ENCODE data around the gene HEATR3. TPM values are rescaled to one million over a fixed set of nuclear protein-coding genes. Genes with fewer than 3 reads are reported as not detected.

Gene HEATR3
- total RNA-seq, 1 donor from 2014 or later = 23.9 TPM

DNA sequence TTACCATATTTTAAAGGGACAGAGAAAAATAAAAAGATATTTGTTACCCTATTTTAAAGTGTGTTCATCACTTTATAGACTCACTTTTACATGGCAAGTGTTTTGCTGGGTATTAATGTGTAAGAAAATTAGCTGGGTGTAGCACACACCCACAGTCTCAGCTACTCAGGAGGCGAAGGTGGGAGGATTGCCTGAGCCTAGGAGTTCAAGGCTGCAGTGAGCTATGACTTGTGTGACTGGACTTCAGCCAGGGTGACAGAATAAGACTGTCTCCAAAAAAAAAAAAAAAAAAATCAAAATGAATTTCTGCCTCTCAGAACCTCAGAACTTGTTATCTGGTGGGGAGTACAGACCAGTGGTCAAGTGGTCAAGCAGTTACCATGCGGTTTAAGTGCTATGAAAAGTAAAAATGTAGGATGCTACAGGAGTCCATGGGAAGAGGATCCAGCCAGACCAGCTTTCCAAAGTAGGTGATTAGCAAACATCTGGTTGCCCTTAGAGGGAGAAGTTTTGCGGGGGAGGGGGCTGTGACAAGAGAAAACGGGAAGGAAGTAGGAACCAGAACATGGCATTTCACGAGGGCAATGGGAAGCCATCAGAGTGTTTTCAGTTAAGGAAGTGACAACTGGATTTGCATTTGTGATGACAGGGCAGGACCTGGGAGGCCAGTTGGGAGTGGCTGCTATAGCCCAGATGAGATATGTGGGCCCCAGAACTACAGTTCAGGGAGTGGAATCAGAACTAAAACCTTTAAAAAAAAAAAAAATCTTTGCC, 26.8 kb upstream of the HEATR3 start:
- H3K9ac ChIP-seq = no peak overlapping the region
- H3K4me1 ChIP-seq = no peaks in the 10 kb centered on the region
- Mint-ChIP-seq H3K36me3 (peaks cover 4% of the 10 kb centered on the region), H3K27me3 (ENCODE audit: insufficient read depth, low read depth) (peaks cover 3% of the 10 kb centered on the region), H3K9me3 (no peaks in the 10 kb centered on the region), H3K4me3 (no peak overlapping the region), H3K4me1 (peaks cover 3% of the 10 kb centered on the region), H3K27ac (no peak overlapping the region)
- no peak overlapping the region for H3K4me2 ChIP-seq
- H3K4me3 ChIP-seq = no peak overlapping the region
- peaks cover 4% of the 10 kb centered on the region for H3K36me3 ChIP-seq
- no peaks in the 10 kb centered on the region for H4K20me1 ChIP-seq (ENCODE audit: low read depth)
- no peak for TF ChIP-seq EZH2 (IDR thresholded peaks at IDR 0.05)
- no peak for TF ChIP-seq EZH2phosphoT487 (IDR thresholded peaks at IDR 0.05)
- TF ChIP-seq, protein P1, sequence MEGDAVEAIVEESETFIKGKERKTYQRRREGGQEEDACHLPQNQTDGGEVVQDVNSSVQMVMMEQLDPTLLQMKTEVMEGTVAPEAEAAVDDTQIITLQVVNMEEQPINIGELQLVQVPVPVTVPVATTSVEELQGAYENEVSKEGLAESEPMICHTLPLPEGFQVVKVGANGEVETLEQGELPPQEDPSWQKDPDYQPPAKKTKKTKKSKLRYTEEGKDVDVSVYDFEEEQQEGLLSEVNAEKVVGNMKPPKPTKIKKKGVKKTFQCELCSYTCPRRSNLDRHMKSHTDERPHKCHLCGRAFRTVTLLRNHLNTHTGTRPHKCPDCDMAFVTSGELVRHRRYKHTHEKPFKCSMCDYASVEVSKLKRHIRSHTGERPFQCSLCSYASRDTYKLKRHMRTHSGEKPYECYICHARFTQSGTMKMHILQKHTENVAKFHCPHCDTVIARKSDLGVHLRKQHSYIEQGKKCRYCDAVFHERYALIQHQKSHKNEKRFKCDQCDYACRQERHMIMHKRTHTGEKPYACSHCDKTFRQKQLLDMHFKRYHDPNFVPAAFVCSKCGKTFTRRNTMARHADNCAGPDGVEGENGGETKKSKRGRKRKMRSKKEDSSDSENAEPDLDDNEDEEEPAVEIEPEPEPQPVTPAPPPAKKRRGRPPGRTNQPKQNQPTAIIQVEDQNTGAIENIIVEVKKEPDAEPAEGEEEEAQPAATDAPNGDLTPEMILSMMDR (IDR thresholded peaks at IDR 0.05) = no peak
- no peaks in the 10 kb centered on the region for H3K27me3 ChIP-seq
- peaks cover 10% of the 10 kb centered on the region for H3F3A ChIP-seq (ENCODE audit: low read depth)
- no peak overlapping the region for H3K27ac ChIP-seq
- H2AFZ ChIP-seq (replicated peaks) = no peak overlapping the region
- H3K79me2 ChIP-seq (ENCODE audit: low read depth) = no peaks in the 10 kb centered on the region
- no peaks in the 10 kb centered on the region for H3K9me3 ChIP-seq (ENCODE audit: low read depth)
- no peak for DNase-seq (ENCODE audit: low spot score)

DNA sequence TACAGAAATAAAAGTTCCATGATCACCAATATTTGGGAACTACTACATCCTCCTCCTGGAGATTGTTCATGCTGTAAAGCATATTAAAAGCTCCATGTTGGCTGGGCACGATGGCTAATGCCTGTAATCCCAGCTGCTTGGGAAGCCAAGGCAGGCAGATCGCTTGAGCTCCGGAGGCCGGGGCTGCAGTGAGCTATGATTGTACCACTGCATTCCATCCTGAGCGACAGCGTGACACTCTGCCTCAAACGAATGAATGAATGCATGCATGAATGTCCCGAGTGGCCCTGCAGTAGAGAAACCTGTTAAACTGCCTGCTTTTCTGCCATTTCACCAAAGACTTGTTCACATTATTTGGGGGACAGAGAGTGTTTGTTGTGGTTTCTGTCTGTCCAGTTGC, 25.8 kb upstream of the HEATR3 start:
- Histone ChIP-seq H3K27ac (no peak overlapping the region), H4K20me1 (ENCODE audit: low read depth) (no peaks in the 10 kb centered on the region), H3K4me2 (no peak overlapping the region), H3K27me3 (no peaks in the 10 kb centered on the region), H3K9ac (no peak overlapping the region), H3K79me2 (ENCODE audit: low read depth) (no peaks in the 10 kb centered on the region), H3K9me3 (ENCODE audit: low read depth) (no peaks in the 10 kb centered on the region), H3K36me3 (peaks cover 4% of the 10 kb centered on the region), H3F3A (ENCODE audit: low read depth) (peaks cover 10% of the 10 kb centered on the region), H3K4me1 (no peaks in the 10 kb centered on the region), H2AFZ (replicated peaks) (no peak overlapping the region), H3K4me3 (no peak overlapping the region)
- peaks cover 3% of the 10 kb centered on the region for H3K4me1 Mint-ChIP-seq
- H3K27me3 Mint-ChIP-seq (ENCODE audit: insufficient read depth, low read depth) = peaks cover 6% of the 10 kb centered on the region
- no peak overlapping the region for H3K4me3 Mint-ChIP-seq
- H3K27ac Mint-ChIP-seq = no peak overlapping the region
- no peak for DNase-seq (ENCODE audit: low spot score)
- TF ChIP-seq, protein P1 (IDR thresholded peaks at IDR 0.05) = no peak
- no peak for TF ChIP-seq EZH2phosphoT487 (IDR thresholded peaks at IDR 0.05)
- no peak for TF ChIP-seq EZH2 (IDR thresholded peaks at IDR 0.05)
- H3K9me3 Mint-ChIP-seq = no peaks in the 10 kb centered on the region
- H3K36me3 Mint-ChIP-seq = no peaks in the 10 kb centered on the region

DNA sequence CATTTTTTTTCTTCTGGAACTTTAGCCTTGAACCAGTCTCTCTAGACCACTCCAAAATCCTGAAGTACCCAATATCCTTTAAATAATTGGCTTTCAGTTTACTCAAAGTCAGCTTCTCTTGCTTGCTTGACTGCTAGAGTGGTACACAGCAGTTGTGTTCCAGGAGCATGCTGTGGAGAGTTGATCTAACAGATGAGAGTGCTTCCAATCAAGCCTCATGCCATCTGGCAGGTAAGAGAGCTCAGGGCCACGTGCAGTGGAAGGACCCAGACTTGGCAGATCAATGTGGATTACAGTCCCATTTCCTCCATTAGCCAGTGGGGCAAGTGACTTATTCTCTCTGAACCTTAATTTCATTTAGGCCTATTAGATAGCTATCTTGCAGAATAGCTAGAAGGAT, 25.1 kb upstream of the HEATR3 start:
- Mint-ChIP-seq H3K36me3 (no peaks in the 10 kb centered on the region), H3K4me3 (no peak overlapping the region), H3K27me3 (ENCODE audit: insufficient read depth, low read depth) (peaks cover 6% of the 10 kb centered on the region), H3K9me3 (no peaks in the 10 kb centered on the region), H3K27ac (no peak overlapping the region), H3K4me1 (peaks cover 3% of the 10 kb centered on the region)
- Histone ChIP-seq H2AFZ (replicated peaks) (no peak overlapping the region), H3K4me3 (no peak overlapping the region), H3K36me3 (no peaks in the 10 kb centered on the region), H4K20me1 (ENCODE audit: low read depth) (no peaks in the 10 kb centered on the region), H3K9me3 (ENCODE audit: low read depth) (no peaks in the 10 kb centered on the region), H3F3A (ENCODE audit: low read depth) (peaks cover 10% of the 10 kb centered on the region), H3K4me2 (no peak overlapping the region), H3K4me1 (no peaks in the 10 kb centered on the region), H3K79me2 (ENCODE audit: low read depth) (no peaks in the 10 kb centered on the region), H3K9ac (no peak overlapping the region), H3K27ac (no peak overlapping the region), H3K27me3 (no peaks in the 10 kb centered on the region)
- DNase-seq (ENCODE audit: low spot score) = no peak
- no peak for TF ChIP-seq EZH2phosphoT487 (IDR thresholded peaks at IDR 0.05)
- TF ChIP-seq, protein P1 (IDR thresholded peaks at IDR 0.05) = no peak
